OCI-LY3 (cell line): ENCODE data around the gene ZNF428.

Source experiments
- H2AFZ ChIP-seq: fragments of 200-600, 300-600 bp; shearing (Covaris generic); 2 replicates; pipeline ENCODE4 v1.6.0; 2014; ENCODE audit warnings: antibody characterized with exemption, low read depth, low read length
- H3K27ac ChIP-seq: fragments of 200-600, 300-600 bp; sonication (generic); 2 replicates; pipeline ENCODE4 v1.5.1; 2014; ENCODE audit warnings: mild to moderate bottlenecking, low read length, moderate library complexity, mixed read lengths
- H3K27me3 ChIP-seq: fragments of 200-600, 300-600 bp; sonication (generic); 2 replicates; pipeline ENCODE4 v1.6.1; 2014; ENCODE audit warnings: low read depth, low read length, mixed read lengths
- H3K36me3 ChIP-seq: fragments of 200-600, 300-600 bp; sonication (generic); replicated peaks from 2 replicates; pipeline ENCODE3; 2014; ENCODE audit warnings: low read depth, low read length, mixed read lengths
- H3K4me1 ChIP-seq: fragments of 300-600, 200-600 bp; sonication (generic); 2 replicates; pipeline ENCODE4 v1.6.1; 2014; ENCODE audit warnings: low read length, mixed read lengths
- H3K4me2 ChIP-seq: fragments of 200-600, 300-600 bp; sonication (generic); 2 replicates; pipeline ENCODE4 v1.6.1; 2014; ENCODE audit warnings: low read length, mixed read lengths
- H3K4me3 ChIP-seq: fragments of 300-600, 200-600 bp; sonication (generic); 2 replicates; pipeline ENCODE4 v1.5.1; 2014; ENCODE audit warnings: antibody characterized with exemption, mild to moderate bottlenecking, low read length, moderate library complexity
- H3K79me2 ChIP-seq: fragments of 300-600, 200-600 bp; shearing (Covaris generic); 2 replicates; pipeline ENCODE4 v1.6.1; 2014; ENCODE audit warnings: mild to moderate bottlenecking, low read length, mixed read lengths
- H3K9ac ChIP-seq: fragments of 300-600, 200-600 bp; shearing (Covaris generic); 2 replicates; pipeline ENCODE4 v1.6.0; 2014; ENCODE audit warnings: mild to moderate bottlenecking, low read length, moderate library complexity
- H3K9me3 ChIP-seq: fragments of 200-600, 300-600 bp; shearing (Covaris generic); 2 replicates; pipeline ENCODE4 v1.6.1; 2014; ENCODE audit warnings: low read length, mixed read lengths; ENCODE audit not compliant: insufficient read depth
- H4K20me1 ChIP-seq: fragments of 200-600, 300-600 bp; sonication (generic); 2 replicates; pipeline ENCODE4 v1.6.1; 2016; ENCODE audit warnings: low read length, mixed read lengths; ENCODE audit not compliant: insufficient read depth
- EZH2phosphoT487 ChIP-seq: fragments of 200-600 bp; shearing (Covaris generic); IDR thresholded peaks from 2 replicates; pipeline ENCODE4 v1.6.1; 2018; ENCODE audit warnings: antibody characterized with exemption, mixed run types, low read depth
- TF ChIP-seq, protein P1 (sequence below): fragments of 200-600, 300-600 bp; sonication (generic); IDR thresholded peaks from 2 replicates; pipeline ENCODE4 v1.5.1; 2014; ENCODE audit warnings: antibody characterized with exemption, low read length, low read depth

The ZNF428 gene

GRCh38 chr19:43581467-43581866 lies 38.0 kb downstream of the ZNF428 start:
- no peak overlapping the region for H3K4me3 ChIP-seq
- H4K20me1 ChIP-seq = no peaks in the 10 kb centered on the region
- H3K4me2 ChIP-seq = no peak overlapping the region
- H3K27me3 ChIP-seq = no peaks in the 10 kb centered on the region; the same call in 1 of the 2 replicates
- H3K36me3 ChIP-seq = peaks cover 11% of the 10 kb centered on the region
- H3K9me3 ChIP-seq = no peaks in the 10 kb centered on the region
- H3K79me2 ChIP-seq = no peaks in the 10 kb centered on the region
- H3K4me1 ChIP-seq = no peaks in the 10 kb centered on the region
- no peak overlapping the region for H2AFZ ChIP-seq
- H3K9ac ChIP-seq = no peak overlapping the region
- no peak overlapping the region for H3K27ac ChIP-seq
- TF ChIP-seq EZH2phosphoT487 = no peak
- TF ChIP-seq, protein P1, sequence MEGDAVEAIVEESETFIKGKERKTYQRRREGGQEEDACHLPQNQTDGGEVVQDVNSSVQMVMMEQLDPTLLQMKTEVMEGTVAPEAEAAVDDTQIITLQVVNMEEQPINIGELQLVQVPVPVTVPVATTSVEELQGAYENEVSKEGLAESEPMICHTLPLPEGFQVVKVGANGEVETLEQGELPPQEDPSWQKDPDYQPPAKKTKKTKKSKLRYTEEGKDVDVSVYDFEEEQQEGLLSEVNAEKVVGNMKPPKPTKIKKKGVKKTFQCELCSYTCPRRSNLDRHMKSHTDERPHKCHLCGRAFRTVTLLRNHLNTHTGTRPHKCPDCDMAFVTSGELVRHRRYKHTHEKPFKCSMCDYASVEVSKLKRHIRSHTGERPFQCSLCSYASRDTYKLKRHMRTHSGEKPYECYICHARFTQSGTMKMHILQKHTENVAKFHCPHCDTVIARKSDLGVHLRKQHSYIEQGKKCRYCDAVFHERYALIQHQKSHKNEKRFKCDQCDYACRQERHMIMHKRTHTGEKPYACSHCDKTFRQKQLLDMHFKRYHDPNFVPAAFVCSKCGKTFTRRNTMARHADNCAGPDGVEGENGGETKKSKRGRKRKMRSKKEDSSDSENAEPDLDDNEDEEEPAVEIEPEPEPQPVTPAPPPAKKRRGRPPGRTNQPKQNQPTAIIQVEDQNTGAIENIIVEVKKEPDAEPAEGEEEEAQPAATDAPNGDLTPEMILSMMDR = no peak

DNA sequence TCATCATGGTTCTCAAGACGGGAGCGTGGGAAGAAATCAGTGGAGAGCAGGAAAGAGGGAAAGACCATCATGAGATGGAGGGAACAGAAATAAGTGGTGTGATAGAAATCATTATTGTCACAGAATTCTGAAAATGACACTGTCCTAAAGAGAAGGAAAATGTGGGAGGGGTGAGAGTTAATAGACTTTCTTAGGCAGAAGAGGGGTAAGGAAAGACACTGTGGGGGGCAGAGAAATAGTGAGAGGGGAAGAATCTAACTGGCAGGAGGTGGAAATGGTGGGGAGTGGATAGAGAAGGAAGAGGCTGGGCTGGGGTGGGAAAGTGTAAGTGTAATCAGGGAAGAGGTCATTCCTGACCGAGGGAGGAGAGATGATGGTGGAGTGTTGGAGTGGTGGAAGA lies 40.6 kb downstream of the ZNF428 start:
- Histone ChIP-seq H2AFZ (no peak overlapping the region), H3K9ac (no peak overlapping the region), H3K9me3 (no peaks in the 10 kb centered on the region), H3K27ac (no peak overlapping the region), H3K79me2 (peaks cover 10% of the 10 kb centered on the region), H4K20me1 (no peaks in the 10 kb centered on the region), H3K4me3 (no peak overlapping the region), H3K27me3 (no peaks in the 10 kb centered on the region; the same call in 1 of the 2 replicates), H3K36me3 (no peaks in the 10 kb centered on the region), H3K4me2 (no peak overlapping the region), H3K4me1 (peaks cover 9% of the 10 kb centered on the region)
- TF ChIP-seq, protein P1 = no peak
- TF ChIP-seq EZH2phosphoT487 = no peak

GRCh38 chr19:43575955-43576878 lies 43.2 kb downstream of the ZNF428 start:
- peak overlapping the region; percentile 61 for H3K4me2 ChIP-seq
- peak overlapping the region; percentile 79; the same call in 1 of the 2 replicates for H2AFZ ChIP-seq
- H3K9ac ChIP-seq = peak overlapping the region; percentile 31
- H3K36me3 ChIP-seq = no peaks in the 10 kb centered on the region
- H3K4me1 ChIP-seq = peaks cover 9% of the 10 kb centered on the region
- H3K9me3 ChIP-seq = no peaks in the 10 kb centered on the region
- TF ChIP-seq, protein P1 = no peak
- no peak for TF ChIP-seq EZH2phosphoT487
- no peak overlapping the region for H3K27ac ChIP-seq
- H4K20me1 ChIP-seq = no peaks in the 10 kb centered on the region
- H3K4me3 ChIP-seq = peak overlapping the region; percentile 99
- peaks cover 10% of the 10 kb centered on the region for H3K79me2 ChIP-seq
- no peaks in the 10 kb centered on the region; the same call in 1 of the 2 replicates for H3K27me3 ChIP-seq

DNA sequence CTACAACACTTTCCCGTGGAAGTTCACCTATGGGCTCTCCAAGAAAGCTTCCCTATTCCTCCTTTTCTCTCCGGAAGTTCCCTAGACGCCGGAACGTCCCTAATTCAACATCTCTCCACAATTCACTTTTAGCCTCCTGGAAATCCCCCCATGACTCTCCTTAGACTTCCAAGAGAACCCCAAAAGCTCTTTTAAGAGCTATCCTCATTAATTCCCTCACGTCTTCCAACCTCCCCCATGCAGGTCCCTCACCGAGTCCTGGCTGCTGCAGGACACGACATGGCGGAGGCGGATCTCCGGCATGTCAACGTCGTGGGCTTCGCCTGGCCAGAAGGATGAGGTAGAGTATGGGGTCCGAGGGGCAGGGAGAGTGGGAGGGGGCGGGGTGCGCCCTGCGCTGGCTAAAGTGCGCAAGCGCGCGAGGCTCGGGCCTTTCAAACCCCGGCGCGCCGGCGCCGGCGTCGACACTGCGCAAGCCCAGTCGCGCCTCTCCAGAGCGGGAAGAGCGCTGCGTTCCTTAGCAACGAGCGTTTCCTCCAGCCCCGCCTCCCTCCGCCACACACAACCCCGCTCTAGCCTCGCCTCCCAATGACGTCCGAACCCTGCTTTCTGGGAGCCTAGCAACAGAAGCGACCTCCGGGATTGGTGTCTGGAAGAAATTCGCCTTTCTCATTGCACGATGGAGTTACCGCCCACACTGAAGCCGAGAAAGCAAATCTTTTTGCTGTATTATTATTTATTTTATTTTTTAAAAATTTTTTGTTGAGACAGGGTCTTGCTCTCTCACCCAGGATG lies 44.1 kb downstream of the ZNF428 start, which contains the start of the genes PINLYP and XRCC1:
PINLYP (plus strand) TSS at position 646 of the 795 bp plus-strand sequence. CDS start 1,391 bp downstream, outside the sequence.
XRCC1 (minus strand) TSS at position 372 of the 795 bp plus-strand sequence; CDS start at position 303, 69 bp downstream.
- Histone ChIP-seq H3K9me3 (no peaks in the 10 kb centered on the region), H3K27ac (peak within 1 kb of the TSS; percentile 51), H3K27me3 (no peaks in the 10 kb centered on the region; the same call in 1 of the 2 replicates), H3K79me2 (peaks cover 10% of the 10 kb centered on the region), H3K9ac (peak within 1 kb of the TSS; percentile 100), H3K4me2 (peak within 1 kb of the TSS; percentile 94), H4K20me1 (no peaks in the 10 kb centered on the region), H3K36me3 (no peaks in the 10 kb centered on the region), H2AFZ (peak within 1 kb of the TSS; percentile 95), H3K4me3 (peak within 1 kb of the TSS; percentile 99), H3K4me1 (peaks cover 9% of the 10 kb centered on the region)
- no peak for TF ChIP-seq EZH2phosphoT487
- TF ChIP-seq, protein P1 = no peak
